GM12878 (cell line): ENCODE results near the gene EEF1A2. TPM values are rescaled to one million over a fixed set of nuclear protein-coding genes. Genes with fewer than 3 reads are reported as not detected.

ENCODE experiments used
- ATAC-seq: fragments of 200-7000 bp; cut with Tn5 transposase; 3 replicates; pipeline ENCODE4 v1.9.1; 2020; ENCODE audit warnings: mild to moderate bottlenecking, moderate library complexity
- BruUV-seq: library from RNA; stranded (reverse); fragments of 400-500 nt; replicated peaks from 2 replicates; lab custom pipeline; 2021; lab: Mats Ljungman, UMichigan
- CTCF ChIA-PET: fragments of 300-600 bp; sonication (Branson Sonifier 250); formaldehyde crosslinking; extraction: SDS; loops from one replicate; lab custom pipeline; 2021; ENCODE audit warnings: inconsistent platforms; lab: Yijun Ruan, JAX
- POLR2A ChIA-PET: fragments of 350-600 bp; formaldehyde crosslinking; extraction: SDS; loops from one replicate; lab custom pipeline; 2021; ENCODE audit warnings: inconsistent platforms; lab: Charles Lee
- RAD21 ChIA-PET: fragments of 300-600 bp; sonication (Branson Sonifier 250); formaldehyde crosslinking; loops from one replicate; lab custom pipeline; 2023; ENCODE audit warnings: antibody characterized with exemption; ENCODE audit not compliant: unreplicated experiment; lab: Charles Lee
- SMC1A ChIA-PET: fragments of 300-600 bp; sonication (Branson Sonifier 250); formaldehyde crosslinking; loops from one replicate; lab custom pipeline; 2023; ENCODE audit not compliant: unreplicated experiment, uncharacterized antibody; lab: Charles Lee
- DNase-seq: peaks from one replicate; pipeline ENCODE4 v3.0.0-alpha.2; 2011; ENCODE audit warnings: low read depth, low spot score
- FAIRE-seq: peaks from 3 replicates; lab custom pipeline; 2011; peaks lifted over from hg19 to GRCh38; lab: Jason Lieb, UNC
- H2AFZ ChIP-seq: 2 replicates; pipeline ENCODE4 v1.6.0; 2011; ENCODE audit warnings: low read depth, low read length, control low read depth; ENCODE audit not compliant: control insufficient read depth
- H3K27ac ChIP-seq: 2 replicates; pipeline ENCODE4 v1.5.1; 2011; ENCODE audit warnings: control low read depth; ENCODE audit not compliant: control insufficient read depth, insufficient read depth
- H3K27me3 ChIP-seq, 2 experiments: replicated peaks in 1 of 2; 2 replicates each; pipeline versions ENCODE4 v1.6.0 to v1.6.1; 2011; ENCODE audit warnings: low read length in 1 of 2; ENCODE audit not compliant: control insufficient read depth in 2 of 2, insufficient read depth in 2 of 2
- H3K36me3 ChIP-seq, 2 experiments: 2 replicates each; pipeline ENCODE4 v1.5.1; 2011; ENCODE audit warnings: low read length in 1 of 2; ENCODE audit not compliant: control insufficient read depth in 2 of 2, insufficient read depth in 2 of 2
- H3K4me1 ChIP-seq: 2 replicates; pipeline ENCODE4 v1.6.1; 2011; ENCODE audit warnings: mild to moderate bottlenecking, low read length, moderate library complexity, mixed read lengths; ENCODE audit not compliant: control insufficient read depth, insufficient read depth
- H3K4me2 ChIP-seq: 2 replicates; pipeline ENCODE4 v1.6.0; 2011; ENCODE audit warnings: control low read depth; ENCODE audit not compliant: control insufficient read depth, insufficient read depth
- H3K4me3 ChIP-seq: fragments of 200-600 bp; sonication (generic); 2 replicates; pipeline ENCODE4 v1.5.1; 2016
- H3K79me2 ChIP-seq: 2 replicates; pipeline ENCODE4 v1.6.0; 2011; ENCODE audit warnings: low read length; ENCODE audit not compliant: control insufficient read depth, insufficient read depth
- H3K9ac ChIP-seq: 2 replicates; pipeline ENCODE4 v1.8.0; 2011; ENCODE audit warnings: low read length, control low read depth, mixed read lengths; ENCODE audit not compliant: control insufficient read depth, insufficient read depth
- H3K9me3 ChIP-seq: replicated peaks from 3 replicates; pipeline ENCODE4 v1.5.1; 2011; ENCODE audit warnings: mild to moderate bottlenecking, low read length; ENCODE audit not compliant: control insufficient read depth, insufficient read depth
- H4K20me1 ChIP-seq: 2 replicates; pipeline ENCODE4 v1.6.0; 2011; ENCODE audit not compliant: control insufficient read depth, insufficient read depth
- ASH2L ChIP-seq: fragments of 300-600, 200-600 bp; sonication (generic); IDR thresholded peaks from 2 replicates; pipeline ENCODE4 v1.6.1; 2017; ENCODE audit warnings: low read depth, mild to moderate bottlenecking, borderline replicate concordance
- BHLHE40 ChIP-seq, 2 experiments: fragments of 450-650 bp in 1 of 2; IDR thresholded peaks; 2 replicates each; pipeline ENCODE4 v1.6.1; 2011 to 2017; ENCODE audit warnings: low read depth in 2 of 2, borderline replicate concordance in 1 of 2, improper control_type of control experiment in 1 of 2, low read length in 1 of 2, mild to moderate bottlenecking in 1 of 2
- CBX5 ChIP-seq: sonication (generic); IDR thresholded peaks from 2 replicates; pipeline ENCODE4 v1.6.1; 2016; ENCODE audit warnings: low read depth, moderate library complexity, mild to moderate bottlenecking, inconsistent platforms
- FOS ChIP-seq: IDR thresholded peaks from 3 replicates; pipeline ENCODE4 v1.6.1; 2011; ENCODE audit warnings: borderline replicate concordance; ENCODE audit not compliant: insufficient read length; ENCODE audit errors: extremely low read depth
- LARP7 ChIP-seq: fragments of 450-650 bp; IDR thresholded peaks from 2 replicates; pipeline ENCODE4 v1.6.1; 2017; ENCODE audit warnings: mild to moderate bottlenecking
- NFYA ChIP-seq: IDR thresholded peaks from 2 replicates; pipeline ENCODE4 v1.6.1; 2011; ENCODE audit warnings: low read depth, mild to moderate bottlenecking, low read length, improper control_type of control experiment, borderline replicate concordance
- NR2F1 ChIP-seq: fragments of 450-650 bp; conservative IDR thresholded peaks from 2 replicates; pipeline ENCODE4 v1.6.1; 2017; ENCODE audit warnings: mild to moderate bottlenecking
- PAX5 ChIP-seq: IDR thresholded peaks from 2 replicates; pipeline ENCODE4 v1.6.1; 2011; ENCODE audit warnings: low read depth, low read length, borderline replicate concordance
- PKNOX1 ChIP-seq: fragments of 450-650 bp; IDR thresholded peaks from 2 replicates; pipeline ENCODE4 v1.6.1; 2016; ENCODE audit warnings: mild to moderate bottlenecking
- RBBP5 ChIP-seq: fragments of 200-600 bp; sonication (generic); conservative IDR thresholded peaks from 2 replicates; pipeline ENCODE4 v1.6.1; 2016
- RUNX3 ChIP-seq: IDR thresholded peaks from 2 replicates; pipeline ENCODE4 v1.6.1; 2012; ENCODE audit warnings: low read length, inconsistent platforms
- SIN3A ChIP-seq: IDR thresholded peaks from 2 replicates; pipeline ENCODE4 v1.6.1; 2012; ENCODE audit warnings: low read depth, low read length, improper control_type of control experiment
- SPI1 ChIP-seq: IDR thresholded peaks from 2 replicates; pipeline ENCODE4 v1.6.1; 2011; ENCODE audit warnings: low read depth, mild to moderate bottlenecking, low read length, moderate library complexity, borderline replicate concordance; ENCODE audit not compliant: insufficient read depth
- TCF12 ChIP-seq: IDR thresholded peaks from 2 replicates; pipeline ENCODE4 v1.6.1; 2011; ENCODE audit warnings: low read depth, mild to moderate bottlenecking, low read length
- WGBS: methylation state at CpG from one replicate; pipeline ENCODE4 v1.1.6; 2016; ENCODE audit warnings: low lambda C conversion rate; ENCODE audit not compliant: insufficient replicate concordance, insufficient coverage; ENCODE audit errors: missing lambda C conversion rate; 5-methylcytosine and 5-hydroxymethylcytosine counted together
- in situ Hi-C: fragments of 300-500 bp; cut with MboI; formaldehyde crosslinking; loops from 9 replicates; pipeline ENCODE4 v1.14.3; 2018; ENCODE audit warnings: mixed read lengths
- intact Hi-C: fragments of 100-400 bp; cut with micrococcal nuclease; formaldehyde crosslinking; loops from one replicate; pipeline ENCODE4 v1.14.2; 2022; ENCODE audit not compliant: unreplicated experiment
- polyA plus RNA-seq, 11 experiments: library from polyadenylated mRNA; depleted of rRNA in 4 of 11; unstranded in 6 of 11; stranded (reverse) in 5 of 11; fragments of >200 nt; fragmentation: Nextera tagmentation in 4 of 11; fragmentation: Illumina TruSeq in 1 of 11; extraction: Ambion mirVana in 4 of 11; extraction: Trizol in 1 of 11; gene quantifications; 1 replicate in 1 of 11; 2 replicates in 10 of 11; pipeline versions ENCODE4 v1.2.1 to v1.2.3, GENCODE V29; 2011 to 2016; ENCODE audit warnings: inconsistent platforms in 2 of 11, missing spikeins in 2 of 11, low read depth in 1 of 11
- total RNA-seq, 4 experiments: library from RNA; depleted of rRNA in 3 of 4; stranded (reverse); fragments of >200 nt in 3 of 4; fragmentation: Illumina TruSeq in 1 of 4; extraction: Trizol in 1 of 4; gene quantifications; 2 replicates each; pipeline versions ENCODE4 v1.2.1 to v1.2.3, GENCODE V29; 2013 to 2021
- TF ChIP-seq, protein P1 (sequence below): fragments of 450-650 bp; IDR thresholded peaks from 2 replicates; pipeline ENCODE4 v1.6.1; 2017; ENCODE audit warnings: mild to moderate bottlenecking
- TF ChIP-seq, protein P2 (sequence below): fragments of 150-350 bp; IDR thresholded peaks from 2 replicates; pipeline ENCODE4 v1.6.1; 2014; ENCODE audit warnings: mild to moderate bottlenecking, low read depth, low read length

Gene EEF1A2
- total and polyA plus RNA-seq, 10 of the 15 experiments (the other 5 are each of a cell fraction or from before 2014, with no cell fraction given): 0.56 TPM; not detected in 9

DNA sequence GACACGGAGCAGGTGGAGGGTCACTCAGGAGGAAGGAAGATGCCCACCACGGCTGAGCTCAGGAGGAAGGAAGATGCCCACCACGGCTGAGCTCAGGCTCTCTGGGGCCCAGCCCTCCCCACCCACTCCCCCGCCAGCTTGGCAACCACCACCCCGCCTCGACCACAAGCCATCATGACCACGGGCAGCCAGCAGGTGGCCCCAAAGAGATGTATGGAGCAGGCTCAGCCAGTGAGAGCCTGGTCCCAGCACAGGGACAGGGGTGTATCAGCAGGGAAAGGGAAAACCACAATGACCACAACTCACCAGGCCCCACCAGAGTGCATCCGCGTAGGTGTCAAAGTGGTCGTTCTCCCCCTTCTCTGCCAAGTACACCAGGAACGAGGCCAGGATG is 56.8 kb downstream of the EEF1A2 start (continued):
- TF ChIP-seq ASH2L (no peak), TCF12 (no peak), PKNOX1 (no peak), FOS (no peak), SPI1 (no peak)
- TF ChIP-seq, protein P1, sequence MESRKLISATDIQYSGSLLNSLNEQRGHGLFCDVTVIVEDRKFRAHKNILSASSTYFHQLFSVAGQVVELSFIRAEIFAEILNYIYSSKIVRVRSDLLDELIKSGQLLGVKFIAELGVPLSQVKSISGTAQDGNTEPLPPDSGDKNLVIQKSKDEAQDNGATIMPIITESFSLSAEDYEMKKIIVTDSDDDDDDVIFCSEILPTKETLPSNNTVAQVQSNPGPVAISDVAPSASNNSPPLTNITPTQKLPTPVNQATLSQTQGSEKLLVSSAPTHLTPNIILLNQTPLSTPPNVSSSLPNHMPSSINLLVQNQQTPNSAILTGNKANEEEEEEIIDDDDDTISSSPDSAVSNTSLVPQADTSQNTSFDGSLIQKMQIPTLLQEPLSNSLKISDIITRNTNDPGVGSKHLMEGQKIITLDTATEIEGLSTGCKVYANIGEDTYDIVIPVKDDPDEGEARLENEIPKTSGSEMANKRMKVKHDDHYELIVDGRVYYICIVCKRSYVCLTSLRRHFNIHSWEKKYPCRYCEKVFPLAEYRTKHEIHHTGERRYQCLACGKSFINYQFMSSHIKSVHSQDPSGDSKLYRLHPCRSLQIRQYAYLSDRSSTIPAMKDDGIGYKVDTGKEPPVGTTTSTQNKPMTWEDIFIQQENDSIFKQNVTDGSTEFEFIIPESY: no peak

DNA sequence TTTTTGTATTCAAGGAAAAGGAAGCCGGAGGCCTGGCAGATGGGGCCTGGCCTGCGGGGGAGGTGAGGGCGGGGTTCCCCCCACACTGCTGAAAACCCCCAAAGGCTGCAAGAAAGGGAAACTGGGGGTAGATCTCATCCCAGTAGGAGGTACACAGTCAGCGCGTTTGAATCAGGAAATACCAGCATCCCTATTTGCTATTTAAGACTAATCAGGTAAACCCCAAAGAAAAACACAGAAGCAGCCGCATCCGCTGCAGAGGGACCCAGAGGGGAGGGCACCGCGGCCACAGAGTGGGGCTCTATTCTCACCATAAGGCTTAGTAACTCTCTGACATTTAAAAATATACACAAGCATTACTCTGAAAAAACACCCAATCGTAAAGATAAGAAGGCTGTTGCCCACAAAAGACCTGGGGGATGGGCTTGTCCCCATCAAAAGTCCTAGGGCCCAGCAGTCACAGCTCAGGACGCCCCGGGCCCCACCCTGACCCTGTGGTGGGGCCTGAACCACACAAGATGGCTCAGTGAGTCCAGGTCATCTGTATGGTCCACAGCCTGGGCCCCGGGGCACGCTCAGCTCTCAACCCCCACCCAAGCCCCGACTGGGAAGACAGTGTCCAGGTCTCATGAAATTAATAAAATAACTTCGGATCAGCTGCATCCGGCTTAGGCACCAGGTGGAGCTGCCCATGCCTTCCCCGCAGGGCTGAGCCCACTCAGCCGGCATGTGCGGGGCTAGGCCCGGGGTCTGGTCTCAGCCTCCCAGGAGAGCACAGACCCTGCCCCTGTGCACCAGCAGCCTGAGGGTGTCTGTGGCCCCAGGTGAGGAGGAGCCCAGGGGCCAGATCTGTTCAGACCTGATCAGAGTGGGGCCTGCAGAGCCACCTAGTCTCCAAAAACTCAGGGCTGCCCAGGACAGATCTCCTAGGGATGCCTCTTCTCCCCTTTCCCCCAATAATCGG is 57.5 kb downstream of the EEF1A2 start:
- Histone ChIP-seq H3K36me3 (no peaks in the 10 kb centered on the region), H2AFZ (peak overlapping the region; percentile 29), H3K4me2 (peak overlapping the region; percentile 42; the same call in 1 of the 2 replicates), H3K4me3 (no peak overlapping the region), H3K4me1 (peaks cover 16% of the 10 kb centered on the region), H3K27ac (peak overlapping the region; percentile 53), H3K9ac (peak overlapping the region; percentile 16; the same call in 1 of the 2 replicates), H4K20me1 (no peaks in the 10 kb centered on the region), H3K9me3 (no peaks in the 10 kb centered on the region; the same call in 2 of the 3 replicates), H3K27me3 (no peaks in the 10 kb centered on the region; a peak in 1 of 4 replicates), H3K79me2 (no peaks in the 10 kb centered on the region)
- ChIA-PET CTCF (interaction anchor here (1.0 to 2.4 kb wide), 4 partner anchors 55 to 127 kb away, joined by 4 to 11 read pairs (median 6); partner anchors contain the start of genes PPDPF and PTK6), POLR2A (interaction anchor here (1.0 kb wide), 1 partner anchor 97 kb away, joined by 3 read pairs; no protein-coding TSS in a partner anchor), RAD21 (interaction anchor here (0.7 to 1.2 kb wide), 3 partner anchors 8 to 132 kb away, joined by 3 read pairs; partner anchors contain the start of genes HELZ2 and PTK6), SMC1A (interaction anchor here (1.0 to 2.1 kb wide), 2 partner anchors 79 to 96 kb away, joined by 4 to 7 read pairs; partner anchors contain the start of gene PPDPF)
- 5% methylated on average over 22 of the region's 22 CpGs for WGBS
- ATAC-seq (peak; percentile 83), DNase-seq (peak; percentile 61), FAIRE-seq (no peak)
- BruUV-seq: no TSS peak
- in situ Hi-C loops (no loop called here), intact Hi-C loops (no loop called here)
- no peak for TF ChIP-seq NFYA
- TF ChIP-seq CBX5: 0 out of 2 replicates have a peak, but pooled peaks have one; percentile 35
- TF ChIP-seq LARP7: no peak
- TF ChIP-seq SIN3A: no peak
- TF ChIP-seq, protein P2, sequence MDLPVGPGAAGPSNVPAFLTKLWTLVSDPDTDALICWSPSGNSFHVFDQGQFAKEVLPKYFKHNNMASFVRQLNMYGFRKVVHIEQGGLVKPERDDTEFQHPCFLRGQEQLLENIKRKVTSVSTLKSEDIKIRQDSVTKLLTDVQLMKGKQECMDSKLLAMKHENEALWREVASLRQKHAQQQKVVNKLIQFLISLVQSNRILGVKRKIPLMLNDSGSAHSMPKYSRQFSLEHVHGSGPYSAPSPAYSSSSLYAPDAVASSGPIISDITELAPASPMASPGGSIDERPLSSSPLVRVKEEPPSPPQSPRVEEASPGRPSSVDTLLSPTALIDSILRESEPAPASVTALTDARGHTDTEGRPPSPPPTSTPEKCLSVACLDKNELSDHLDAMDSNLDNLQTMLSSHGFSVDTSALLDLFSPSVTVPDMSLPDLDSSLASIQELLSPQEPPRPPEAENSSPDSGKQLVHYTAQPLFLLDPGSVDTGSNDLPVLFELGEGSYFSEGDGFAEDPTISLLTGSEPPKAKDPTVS: no peak
- TF ChIP-seq PAX5: no peak
- peak; percentile 36 for TF ChIP-seq NR2F1
- no peak for TF ChIP-seq BHLHE40 (IDR thresholded peaks at IDR 0.05; ENCODE audit: borderline replicate concordance in 1 of 2, low read depth in 2 of 2, low read length in 1 of 2)
- peak; percentile 76 for TF ChIP-seq RUNX3
- TF ChIP-seq RBBP5: no peak
